Measurements from ENCODE around the gene NRSN2.

NRSN2 gene

GRCh38 chr20:397432-398237, 50.7 kb downstream of the NRSN2 start:
- no peak for DNase-seq (ENCODE audit: low read depth)

- DNase-seq (ENCODE audit: low read depth) = no peak
Observed at GRCh38 chr20:399182-399707, 52.3 kb downstream of the NRSN2 start.

GRCh38 chr20:400128-400453, 53.2 kb downstream of the NRSN2 start:
- DNase-seq (ENCODE audit: low read depth) = no peak

- no peak for DNase-seq (ENCODE audit: low read depth)
Observed at GRCh38 chr20:400454-401275, 53.8 kb downstream of the NRSN2 start.

- DNase-seq (ENCODE audit: low read depth) = no peak
Observed at GRCh38 chr20:401682-402495, 55.0 kb downstream of the NRSN2 start.

GRCh38 chr20:402496-402885, 55.6 kb downstream of the NRSN2 start:
- DNase-seq (ENCODE audit: low read depth) = no peak

- DNase-seq (ENCODE audit: low read depth) = no peak
Observed at GRCh38 chr20:402898-403581, 56.1 kb downstream of the NRSN2 start.

- no peak for DNase-seq (ENCODE audit: low read depth)
Observed at GRCh38 chr20:403582-403957, 56.7 kb downstream of the NRSN2 start.

- no peak for DNase-seq (ENCODE audit: low read depth)
Observed at GRCh38 chr20:404088-404487, 57.2 kb downstream of the NRSN2 start.
